ENCODE measurements around the gene IFNA5. TPM values are rescaled to one million over a fixed set of nuclear protein-coding genes. Genes with fewer than 3 reads are reported as not detected.

Gene IFNA5
- total and polyA plus RNA-seq, 2 of the 13 experiments (the other 11 are each of a cell fraction or from before 2014, with no cell fraction given), result not detected

GRCh38 chr9:21334701-21335632, 29.9 kb upstream of the IFNA5 start, which contains the start of gene KLHL9 (continued):
- TF ChIP-seq PBX3 (CRISPR knock-in tag; IDR thresholded peaks at IDR 0.05; ENCODE audit: borderline replicate concordance), result no peak
- no peak for TF ChIP-seq TEAD3 (CRISPR knock-in tag; optimal IDR thresholded peaks at IDR 0.05; ENCODE audit: borderline replicate concordance)
- TF ChIP-seq PATZ1 (CRISPR knock-in tag; IDR thresholded peaks at IDR 0.05), result 0 out of 2 replicates have a peak, but pooled peaks have one; percentile 12
- 0 out of 2 replicates have a peak, but pooled peaks have one; percentile 25 for TF ChIP-seq ZNF550 (CRISPR knock-in tag; IDR thresholded peaks at IDR 0.05; ENCODE audit: borderline replicate concordance)
- no peak for TF ChIP-seq CBX2 (IDR thresholded peaks at IDR 0.05; ENCODE audit: low read depth, low read length)
- no peak for TF ChIP-seq CBX2 (CRISPR knock-in tag; IDR thresholded peaks at IDR 0.05; ENCODE audit: low read depth)
- TF ChIP-seq ZNF318 (CRISPR knock-in tag; IDR thresholded peaks at IDR 0.05), result no peak
- peak; percentile 91 for TF ChIP-seq ZNF883 (CRISPR knock-in tag; IDR thresholded peaks at IDR 0.05; ENCODE audit: not compliant biosample characterization)
- no peak; the same call in 1 of the 2 replicates for TF ChIP-seq HDAC2 (CRISPR knock-in tag; IDR thresholded peaks at IDR 0.05)
- peak; percentile 100 for TF ChIP-seq ZFY (CRISPR knock-in tag; IDR thresholded peaks at IDR 0.05)
- 0 out of 2 replicates have a peak, but pooled peaks have one; percentile 55 for TF ChIP-seq ZNF44 (CRISPR knock-in tag; IDR thresholded peaks at IDR 0.05)
- no peak for TF ChIP-seq PREB (CRISPR knock-in tag; IDR thresholded peaks at IDR 0.05)
- TF ChIP-seq SMYD3 (CRISPR knock-in tag; IDR thresholded peaks at IDR 0.05), result no peak
- TF ChIP-seq STAG1 (CRISPR knock-in tag; IDR thresholded peaks at IDR 0.05), result no peak
- TF ChIP-seq ZNF773 (CRISPR knock-in tag; IDR thresholded peaks at IDR 0.05; ENCODE audit: borderline replicate concordance), result 0 out of 2 replicates have a peak, but pooled peaks have one; percentile 67
- TF ChIP-seq ZNF207 (IDR thresholded peaks at IDR 0.05; ENCODE audit: borderline replicate concordance), result no peak

All from HepG2 (cell line).